ENCODE results near the gene RUNX3.
"Not testable (repeated sequence)": the region's sequence is repeated elsewhere in the genome, so short reads cannot be mapped to it uniquely, and the experiment has no call there.

Gene RUNX3

GRCh38 chr1:24930260-24931145 lies at the start of gene RUNX3:
TSS of gene RUNX3 (minus strand) at chr1:24930276. CDS start at chr1:24929868, 408 bp downstream.
- DNase-seq = no peak

- DNase-seq = not testable (repeated sequence)
These were observed 49.2 kb upstream of the RUNX3 start for GRCh38 chr1:24979232-24979631.

GRCh38 chr1:24978383-24979032 lies 48.4 kb upstream of the RUNX3 start:
- no peak for DNase-seq

GRCh38 chr1:24975391-24975790 lies 45.3 kb upstream of the RUNX3 start:
- no peak for DNase-seq

- no peak for DNase-seq
These were observed 43.2 kb upstream of the RUNX3 start for GRCh38 chr1:24973315-24973714.

GRCh38 chr1:24972915-24973242 lies 42.8 kb upstream of the RUNX3 start:
- DNase-seq = no peak

- no peak for DNase-seq
These were observed 42.3 kb upstream of the RUNX3 start for GRCh38 chr1:24972221-24972914.

- DNase-seq = no peak
These were observed 41.1 kb upstream of the RUNX3 start for GRCh38 chr1:24970926-24971875.

- DNase-seq = no peak
These were observed 40.3 kb upstream of the RUNX3 start for GRCh38 chr1:24970399-24970753.

GRCh38 chr1:24969596-24970398 lies 39.7 kb upstream of the RUNX3 start:
- no peak for DNase-seq

GRCh38 chr1:24968941-24969585 lies 39.0 kb upstream of the RUNX3 start:
- no peak for DNase-seq

- DNase-seq = no peak
These were observed 37.9 kb upstream of the RUNX3 start for GRCh38 chr1:24967962-24968361.

- DNase-seq = no peak
These were observed 37.5 kb upstream of the RUNX3 start for GRCh38 chr1:24967555-24967954.

GRCh38 chr1:24966724-24967346 lies 36.8 kb upstream of the RUNX3 start:
- peak; percentile 73 for DNase-seq

- no peak for DNase-seq
These were observed 36.1 kb upstream of the RUNX3 start for GRCh38 chr1:24966121-24966723.

GRCh38 chr1:24965571-24965930 lies 35.5 kb upstream of the RUNX3 start:
- DNase-seq = no peak

- DNase-seq = no peak
These were observed 34.9 kb upstream of the RUNX3 start for GRCh38 chr1:24964811-24965570.

- no peak for DNase-seq
These were observed 34.0 kb upstream of the RUNX3 start for GRCh38 chr1:24963943-24964693.

Data from OCI-M1 (cell line).